A549 (cell line): ENCODE data around the gene INSYN1. TPM values are rescaled to one million over a fixed set of nuclear protein-coding genes. Genes with fewer than 3 reads are reported as not detected.
"Not testable (repeated sequence)": the region's sequence is repeated elsewhere in the genome, so short reads cannot be mapped to it uniquely, and the experiment has no call there.

Experiments used
- ATAC-seq, 2 experiments: fragments of 200-7000 bp in 1 of 2; fragments of >200 bp in 1 of 2; cut with Nextera tagmentation in 1 of 2; cut with Tn5 transposase in 1 of 2; 3 replicates each; pipeline versions ENCODE4 v1.8.0 to v1.9.1; 2018 to 2020; ENCODE audit warnings: mild to moderate bottlenecking in 1 of 2, moderate library complexity in 1 of 2
- CTCF ChIA-PET: fragments of 300-600 bp; sonication (Branson Sonifier 250); formaldehyde crosslinking; extraction: SDS; loops from one replicate; lab custom pipeline; 2021; ENCODE audit warnings: antibody characterized with exemption, inconsistent platforms; lab: Yijun Ruan, JAX
- POLR2A ChIA-PET: fragments of 350-600 bp; formaldehyde crosslinking; extraction: SDS; loops from one replicate; lab custom pipeline; 2021; ENCODE audit warnings: antibody characterized with exemption, inconsistent platforms; lab: Yijun Ruan, JAX
- DNase-seq, 2 experiments: peaks; one replicate each; pipeline versions ENCODE4 v3.0.0 to v3.0.0-alpha.2; 2011 to 2016; ENCODE audit warnings: low read depth in 1 of 2, low spot score in 1 of 2
- FAIRE-seq: peaks from 2 replicates; lab custom pipeline; 2011; peaks lifted over from hg19 to GRCh38; lab: Jason Lieb, UNC
- H3K27ac ChIP-seq, 2 experiments: fragments of >200 bp; sonication (Bioruptor Twin); formaldehyde crosslinking; 3 replicates each; pipeline ENCODE4 v1.5.1; 2016 to 2017
- H3K4me1 ChIP-seq: fragments of >200 bp; sonication (Bioruptor Twin); formaldehyde crosslinking; 3 replicates; pipeline ENCODE4 v1.6.1; 2016
- H3K4me2 ChIP-seq: fragments of >200 bp; sonication (Bioruptor Twin); formaldehyde crosslinking; 3 replicates; pipeline ENCODE4 v1.6.1; 2016
- H3K4me3 ChIP-seq: fragments of >200 bp; sonication (Bioruptor Twin); formaldehyde crosslinking; 3 replicates; pipeline ENCODE4 v1.5.1; 2016
- H3K9me3 ChIP-seq: fragments of >200 bp; sonication (Bioruptor Twin); formaldehyde crosslinking; 3 replicates; pipeline ENCODE4 v1.6.1; 2016
- CBX8 ChIP-seq: fragments of 200-600 bp; sonication (generic); IDR thresholded peaks from 2 replicates; pipeline ENCODE4 v1.6.1; 2016
- CTCF ChIP-seq: fragments of >200 bp; sonication (Bioruptor Twin); formaldehyde crosslinking; IDR thresholded peaks from 3 replicates; pipeline ENCODE4 v1.5.1; 2016
- ESRRA ChIP-seq: fragments of 150-350 bp; IDR thresholded peaks from 2 replicates; pipeline ENCODE4 v1.6.1; 2014; ENCODE audit warnings: mild to moderate bottlenecking, low read length, borderline replicate concordance
- FOSB ChIP-seq: fragments of 250-450 bp; sonication (Bioruptor Pico); IDR thresholded peaks from 2 replicates; pipeline ENCODE4 v1.5.0; 2020; ENCODE audit warnings: mild to moderate bottlenecking, moderate library complexity
- GATA3 ChIP-seq: IDR thresholded peaks from 2 replicates; pipeline ENCODE4 v1.6.1; 2012; ENCODE audit warnings: borderline replicate concordance
- HES2 ChIP-seq: fragments of >200 bp; sonication (Bioruptor Twin); formaldehyde crosslinking; IDR thresholded peaks from 2 replicates; pipeline ENCODE4 v1.6.1; 2016
- HEYL ChIP-seq: fragments of 250-450 bp; sonication (Bioruptor Pico); IDR thresholded peaks from 2 replicates; pipeline ENCODE4 v1.8.0; 2021; ENCODE audit warnings: mild to moderate bottlenecking, moderate library complexity
- HOXA7 ChIP-seq: fragments of 250-450 bp; sonication (Bioruptor Pico); IDR thresholded peaks from 2 replicates; pipeline ENCODE4 v1.5.0; 2020; ENCODE audit warnings: mild to moderate bottlenecking, moderate library complexity
- MAX ChIP-seq: IDR thresholded peaks from 2 replicates; pipeline ENCODE4 v1.6.1; 2012
- NPAS2 ChIP-seq: fragments of 250-450 bp; sonication (Bioruptor Pico); IDR thresholded peaks from 2 replicates; pipeline ENCODE4 v1.8.0; 2022; ENCODE audit warnings: mild to moderate bottlenecking, moderate library complexity, borderline replicate concordance
- PHF8 ChIP-seq: fragments of 200-600 bp; sonication (generic); IDR thresholded peaks from 2 replicates; pipeline ENCODE4 v1.6.1; 2016; ENCODE audit warnings: low read depth, mild to moderate bottlenecking, antibody characterized with exemption, moderate library complexity, borderline replicate concordance
- POLR2A ChIP-seq: IDR thresholded peaks from 2 replicates; pipeline ENCODE4 v1.6.1; 2012; ENCODE audit warnings: mild to moderate bottlenecking, low read length
- POLR2AphosphoS2 ChIP-seq: conservative IDR thresholded peaks from 2 replicates; pipeline ENCODE4 v1.6.1; 2012; ENCODE audit warnings: low read length, improper control_type of control experiment, inconsistent platforms
- RAD21 ChIP-seq, 2 experiments: fragments of >200 bp in 1 of 2; sonication (Bioruptor Twin) in 1 of 2; formaldehyde crosslinking in 1 of 2; IDR thresholded peaks in 1 of 2; conservative IDR thresholded peaks in 1 of 2; 2 replicates in 1 of 2; 3 replicates in 1 of 2; pipeline ENCODE4 v1.6.1; 2012 to 2018; ENCODE audit warnings: inconsistent platforms in 1 of 2
- RARB ChIP-seq: fragments of 250-450 bp; sonication (Bioruptor Pico); IDR thresholded peaks from 2 replicates; pipeline ENCODE4 v1.8.0; 2021; ENCODE audit warnings: mild to moderate bottlenecking, moderate library complexity
- RCOR1 ChIP-seq: fragments of 150-350 bp; IDR thresholded peaks from 2 replicates; pipeline ENCODE4 v1.6.1; 2014; ENCODE audit warnings: antibody characterized with exemption, low read length, low read depth
- RNF2 ChIP-seq: fragments of 200-600 bp; sonication (generic); IDR thresholded peaks from 2 replicates; pipeline ENCODE4 v1.6.1; 2016; ENCODE audit warnings: low read depth, mild to moderate bottlenecking, antibody characterized with exemption, moderate library complexity, borderline replicate concordance
- SREBF2 ChIP-seq: fragments of 450-650 bp; IDR thresholded peaks from 2 replicates; pipeline ENCODE4 v1.6.1; 2014; ENCODE audit warnings: mild to moderate bottlenecking, moderate library complexity
- TFCP2L1 ChIP-seq: fragments of 250-450 bp; sonication (Bioruptor Pico); IDR thresholded peaks from 2 replicates; pipeline ENCODE4 v1.5.0; 2021; ENCODE audit warnings: mild to moderate bottlenecking
- TP53 ChIP-seq: fragments of 250-450 bp; sonication (Bioruptor Pico); IDR thresholded peaks from 2 replicates; pipeline ENCODE4 v1.5.0; 2021; ENCODE audit warnings: mild to moderate bottlenecking, moderate library complexity
- whole genome bisulfite sequencing: methylation state at CpG from one replicate; pipeline ENCODE4 v1.1.6; 2017; ENCODE audit errors: missing lambda C conversion rate; 5-methylcytosine and 5-hydroxymethylcytosine counted together
- polyA plus RNA-seq, 4 experiments: library from polyadenylated mRNA; depleted of rRNA in 3 of 4; stranded (reverse); fragments of >200 nt; fragmentation: RNase III in 1 of 4; extraction: RNeasy Plus Mini Kit Qiagen cat#74134 plus additional on column Dnase treatment in 1 of 4; gene quantifications; 2 replicates in 3 of 4; 3 replicates in 1 of 4; pipeline ENCODE4 v1.2.3, GENCODE V29; 2011 to 2017

Gene INSYN1
- polyA plus RNA-seq, 2 of the 4 experiments (the other 2 are of a cell fraction) = 0.54 to 1.9 TPM

- Histone ChIP-seq H3K27ac (no peak overlapping the region), H3K4me2 (no peak overlapping the region), H3K4me1 (peaks cover 13% of the 10 kb centered on the region; the same call in 2 of the 3 replicates), H3K4me3 (no peak overlapping the region), H3K9me3 (no peaks in the 10 kb centered on the region)
- WGBS = 71% methylated on average over 5 of the region's 5 CpGs
- FAIRE-seq (no peak), ATAC-seq (no peak), DNase-seq (no peak)
- TF ChIP-seq GATA3 (no peak), SREBF2 (no peak), ESRRA (no peak)
- ChIA-PET CTCF (interaction anchor here (1.6 kb wide), 1 partner anchor 10 kb away, joined by 4 read pairs; no protein-coding TSS in a partner anchor), POLR2A (no interaction called here)
Measured at GRCh38 chr15:73789521-73790240, 36.5 kb upstream of the INSYN1 start.

- POLR2A ChIA-PET = no interaction called here
- WGBS = no CpG with 5 or more reads among the region's 1 CpG
- CTCF ChIA-PET = interaction anchor here (0.6 kb wide), 1 partner anchor 11 kb away, joined by 3 read pairs; no protein-coding TSS in a partner anchor
Measured at GRCh38 chr15:73787621-73788020, 34.5 kb upstream of the INSYN1 start.

GRCh38 chr15:73786538-73786937, 33.4 kb upstream of the INSYN1 start:
- CTCF ChIA-PET = no interaction called here

More at GRCh38 chr15:73787621-73788020, 34.5 kb upstream of the INSYN1 start:
- H3K27ac ChIP-seq = no peak overlapping the region
- H3K4me2 ChIP-seq = no peak overlapping the region
- peaks cover 13% of the 10 kb centered on the region; the same call in 2 of the 3 replicates for H3K4me1 ChIP-seq
- DNase-seq = no peak
- no peak for FAIRE-seq
- no peak for TF ChIP-seq NPAS2 (CRISPR knock-in tag)
- no peak for TF ChIP-seq RNF2
- no peak for TF ChIP-seq POLR2AphosphoS2
- no peak for TF ChIP-seq HEYL
- no peak for TF ChIP-seq HOXA7 (CRISPR knock-in tag)
- TF ChIP-seq TP53 (CRISPR knock-in tag) = no peak
- TF ChIP-seq TFCP2L1 (CRISPR knock-in tag) = no peak
- TF ChIP-seq HES2 = no peak
- TF ChIP-seq RCOR1 = no peak
- no peak for TF ChIP-seq GATA3
- TF ChIP-seq PHF8 = no peak
- TF ChIP-seq CTCF = no peak
- no peak for ATAC-seq
- no peaks in the 10 kb centered on the region for H3K9me3 ChIP-seq
- H3K4me3 ChIP-seq = no peak overlapping the region

GRCh38 chr15:73785256-73786014, 32.3 kb upstream of the INSYN1 start:
- peaks cover 13% of the 10 kb centered on the region; the same call in 2 of the 3 replicates for H3K4me1 ChIP-seq
- CTCF ChIA-PET, H3K9me3 ChIP-seq, DNase-seq, H3K4me3 ChIP-seq, H3K4me2 ChIP-seq, POLR2A ChIA-PET, FAIRE-seq, ATAC-seq: not testable (repeated sequence)
- 66% methylated on average over 12 of the region's 12 CpGs for WGBS
- peak overlapping the region; percentile 44 to 46; a peak in 3 of 6 replicates for H3K27ac ChIP-seq

More at GRCh38 chr15:73786538-73786937, 33.4 kb upstream of the INSYN1 start:
- ATAC-seq = no peak
- Histone ChIP-seq H3K27ac (peak overlapping the region in 1 of 2 experiments; percentile 31; a peak in 1 of 6 replicates), H3K9me3 (no peaks in the 10 kb centered on the region), H3K4me1 (peaks cover 13% of the 10 kb centered on the region; the same call in 2 of the 3 replicates), H3K4me2 (no peak overlapping the region), H3K4me3 (no peak overlapping the region)
- no peak for FAIRE-seq
- no peak for DNase-seq
- WGBS = 91% methylated on average over 5 of the region's 6 CpGs
- POLR2A ChIA-PET = no interaction called here
- TF ChIP-seq PHF8 (no peak), RAD21 (conservative IDR thresholded peaks at IDR 0.05 in 1 of 2, IDR thresholded peaks at IDR 0.05 in 1 of 2) (no peak), RARB (no peak), POLR2A (no peak), RCOR1 (no peak), FOSB (CRISPR knock-in tag) (no peak), POLR2AphosphoS2 (no peak), CBX8 (no peak), MAX (no peak)
